NCI-H1417 treated with DMSO at 0.1 percent for 48 hours (cell line): ENCODE results near the gene SLC12A4.
A peak's percentile ranks its signal among the peaks of the same experiment; 100 is the strongest.
"Not testable (repeated sequence)": the region's sequence is repeated elsewhere in the genome, so short reads cannot be mapped to it uniquely, and the experiment has no call there.

Source experiments
- DNase-seq: peaks from one replicate; lab custom pipeline; 2025; lab: John Stamatoyannopoulos, UW

SLC12A4 gene

DNA sequence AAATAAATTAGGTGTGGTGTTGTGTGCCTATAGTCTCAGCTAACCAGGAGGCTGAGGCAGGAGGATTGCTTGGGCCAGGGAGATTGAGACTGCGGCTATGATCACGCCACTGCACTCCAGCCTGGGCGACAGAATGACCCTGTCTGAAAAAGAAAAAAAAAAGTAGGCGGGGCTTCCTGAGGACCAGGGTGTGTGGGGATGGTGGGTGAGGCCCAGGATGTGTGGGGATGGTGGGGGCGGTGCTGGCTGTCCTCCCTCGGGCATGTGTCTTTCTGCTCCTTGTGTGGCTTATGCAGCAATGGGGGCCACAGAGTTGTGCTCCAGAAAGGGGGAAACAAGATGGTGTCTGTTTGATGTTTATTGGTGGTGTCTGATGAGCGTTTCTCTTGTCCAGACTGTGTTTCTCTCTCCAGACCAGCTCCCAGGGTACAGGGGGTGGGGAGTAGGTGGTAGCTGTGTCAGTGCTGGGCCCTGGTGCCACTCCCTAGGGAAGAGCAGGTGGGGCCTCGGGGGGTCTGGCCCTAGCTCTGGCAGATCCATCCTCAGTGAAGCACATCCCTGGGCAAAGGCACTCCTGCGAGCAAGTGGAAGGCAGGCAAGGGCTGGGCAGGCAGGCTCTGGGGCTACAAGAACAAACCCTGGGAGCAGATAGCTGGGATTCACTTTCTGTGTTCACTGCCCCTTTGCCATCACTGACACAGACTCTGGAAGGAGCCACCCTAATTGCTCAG, 26.8 kb downstream of the SLC12A4 start:
- no peak for DNase-seq

DNA sequence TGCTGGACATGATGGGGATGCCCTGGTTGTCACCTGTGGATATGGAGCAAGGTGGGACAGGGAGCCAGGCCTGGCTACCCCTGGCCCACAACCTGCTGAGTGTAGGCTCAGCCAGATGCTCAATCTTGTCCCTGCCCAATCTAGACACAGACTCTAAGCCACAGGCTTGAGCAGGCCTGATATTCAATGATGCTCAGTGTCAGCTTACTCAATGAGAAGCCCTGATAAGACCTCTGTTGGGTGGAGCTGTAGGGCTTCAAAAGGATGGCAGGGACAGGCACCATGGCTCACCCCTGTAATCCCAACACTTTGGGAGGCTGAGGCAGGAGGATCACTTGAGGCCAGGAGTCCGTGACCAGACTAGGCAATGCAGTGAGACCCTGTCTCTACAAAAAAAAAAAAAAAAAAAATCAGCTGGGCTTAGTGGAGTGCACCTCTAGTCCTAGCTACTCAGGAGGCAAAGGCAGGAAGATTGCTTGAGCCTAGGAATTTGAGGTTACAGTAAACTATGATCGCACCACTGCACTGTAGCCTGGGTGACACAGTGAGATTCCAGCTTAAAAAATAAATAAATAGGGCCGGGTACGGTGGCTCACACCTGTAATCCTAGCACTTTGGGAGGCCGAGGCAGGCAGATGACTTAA, 27.9 kb downstream of the SLC12A4 start:
- DNase-seq = no peak

DNA sequence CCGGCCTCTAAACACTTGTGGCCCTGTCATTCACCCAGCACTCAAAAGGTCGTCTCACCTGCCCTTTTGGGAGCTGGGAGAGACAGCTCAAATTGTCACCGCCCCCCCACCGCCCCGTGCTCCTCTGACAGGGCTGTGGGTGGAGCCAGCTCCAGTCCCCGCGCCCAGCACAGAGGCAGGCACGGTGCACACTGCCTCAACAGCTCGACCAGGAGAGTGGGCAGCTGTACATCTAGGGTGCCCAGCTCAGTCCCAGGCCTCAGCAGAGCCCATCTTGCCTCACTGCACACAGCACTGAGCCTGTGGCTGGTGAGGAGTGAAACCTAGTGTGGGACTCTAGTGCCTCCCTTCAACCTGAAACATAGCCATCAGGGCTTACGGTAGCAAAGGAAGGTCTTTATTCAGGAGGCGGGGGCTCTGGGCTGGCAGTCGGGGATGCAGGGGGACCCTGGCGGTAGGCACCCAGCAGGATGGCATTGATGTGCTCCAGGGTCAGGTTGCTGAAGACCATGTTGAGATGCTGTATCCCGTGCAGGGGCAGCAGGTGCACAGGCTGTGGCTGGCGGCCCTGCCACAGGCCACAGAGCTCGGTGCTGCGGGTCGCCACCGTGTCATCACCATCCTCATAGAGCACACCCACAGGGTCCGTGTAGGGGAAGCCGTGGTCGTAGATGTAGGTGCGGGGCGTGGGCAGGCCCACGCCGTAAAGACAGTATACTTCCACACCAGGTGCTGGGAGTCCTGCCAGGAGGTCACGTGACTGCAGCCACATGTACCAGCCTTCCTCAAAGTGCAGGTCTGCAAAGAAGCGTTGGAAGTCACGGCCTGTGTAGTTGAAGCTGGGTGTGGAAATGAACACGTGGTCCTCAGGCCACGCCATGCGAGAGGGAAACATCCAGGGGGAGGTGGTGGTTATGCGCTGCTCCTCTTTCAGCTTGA, 28.7 kb downstream of the SLC12A4 start:
- DNase-seq = no peak

DNA sequence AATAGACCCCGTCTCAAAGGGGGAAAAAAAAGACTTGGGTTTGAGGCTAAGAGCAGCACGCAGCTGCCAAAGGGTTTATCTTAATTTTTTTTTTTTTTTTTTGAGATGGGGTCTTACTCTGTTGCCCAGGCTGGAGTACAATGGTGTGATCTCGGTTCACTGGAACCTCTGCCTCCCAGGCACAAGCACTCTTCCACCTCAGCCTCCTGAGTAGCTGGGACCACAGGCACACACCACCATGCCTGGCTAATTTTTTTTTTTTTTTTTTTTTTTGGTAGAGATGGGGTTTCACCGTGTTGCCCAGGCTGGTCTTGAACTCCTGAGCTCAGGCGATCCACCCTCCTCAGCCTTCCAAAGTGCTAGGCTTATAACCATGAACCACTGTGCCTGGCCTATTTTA, 30.7 kb downstream of the SLC12A4 start:
- DNase-seq = not testable (repeated sequence)

DNA sequence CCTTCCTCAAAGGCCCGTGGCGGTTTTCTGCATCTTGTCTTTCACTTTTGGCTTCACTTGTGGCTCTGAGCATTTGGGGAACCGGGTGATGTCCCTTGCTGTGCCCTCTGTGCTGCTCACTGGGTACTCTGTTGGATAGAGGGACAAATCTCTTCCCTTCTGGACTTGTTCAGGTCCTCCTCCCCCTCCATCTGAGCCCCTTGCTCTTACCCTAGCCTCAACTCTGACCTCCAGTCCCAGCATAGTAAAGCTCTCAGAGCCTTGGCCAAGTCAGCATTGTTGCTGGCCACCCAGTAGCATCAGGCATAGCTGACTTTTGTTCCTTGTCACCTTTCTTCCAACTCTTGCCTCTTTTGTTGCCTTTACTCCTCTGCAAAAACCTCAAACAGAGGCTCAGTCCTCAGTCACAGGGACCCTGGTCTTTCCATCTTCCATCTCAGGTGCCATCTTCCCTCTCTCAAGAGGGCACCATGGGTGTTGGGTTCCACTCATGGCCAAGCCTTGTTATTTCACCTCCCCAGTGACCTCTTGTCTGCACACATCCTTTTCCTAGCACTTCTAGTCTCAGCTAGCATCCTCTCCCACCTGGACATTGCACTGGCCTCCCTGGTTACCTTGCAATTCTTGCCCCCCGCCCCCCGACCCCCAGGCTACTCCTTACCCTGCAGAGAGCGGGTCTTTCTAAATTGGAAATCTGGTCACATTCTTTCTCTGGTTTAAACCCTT, 31.4 kb downstream of the SLC12A4 start:
- no peak for DNase-seq

DNA sequence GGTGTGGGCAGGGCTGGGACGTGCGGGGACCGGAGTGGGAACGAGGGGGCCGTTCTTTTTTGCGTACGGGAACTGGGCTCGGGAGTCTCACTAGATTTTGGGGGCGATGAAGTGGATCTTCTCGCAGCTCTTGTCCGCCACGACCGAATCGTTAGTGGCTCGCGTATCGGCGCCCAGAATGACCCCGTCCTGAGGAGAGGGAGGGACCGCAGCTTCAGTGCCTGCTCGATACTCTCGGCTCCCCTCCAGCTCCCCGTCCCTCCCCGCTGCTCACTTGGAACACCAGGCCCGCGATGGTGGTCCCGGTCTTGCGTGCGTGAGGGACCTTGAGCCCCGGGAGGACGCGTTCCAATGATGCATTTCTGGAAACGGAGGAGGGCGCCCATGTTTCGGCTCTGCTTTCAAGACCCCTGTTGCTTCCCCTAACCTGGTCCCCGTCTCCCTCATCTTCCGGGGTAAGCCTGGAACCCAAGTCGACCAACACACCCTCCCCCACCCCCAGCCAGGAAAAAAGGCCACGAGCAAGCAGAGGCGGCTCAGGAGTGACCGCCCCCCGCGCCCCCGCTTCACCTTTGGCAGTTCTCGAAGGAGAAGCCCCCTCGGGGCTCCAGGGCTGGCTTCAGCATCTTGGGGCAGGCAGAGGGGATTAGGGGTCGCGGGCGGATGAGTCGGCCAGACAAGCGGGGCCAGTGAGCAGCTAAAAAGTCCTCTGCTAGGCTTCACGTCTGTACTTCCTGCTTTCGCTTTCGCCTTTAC, 32.1 kb downstream of the SLC12A4 start, which contains the start of gene PSMB10:
PSMB10 (minus strand) TSS at position 727 of the 756 bp plus-strand sequence; CDS start at position 626, 101 bp downstream.
- DNase-seq = no peak

DNA sequence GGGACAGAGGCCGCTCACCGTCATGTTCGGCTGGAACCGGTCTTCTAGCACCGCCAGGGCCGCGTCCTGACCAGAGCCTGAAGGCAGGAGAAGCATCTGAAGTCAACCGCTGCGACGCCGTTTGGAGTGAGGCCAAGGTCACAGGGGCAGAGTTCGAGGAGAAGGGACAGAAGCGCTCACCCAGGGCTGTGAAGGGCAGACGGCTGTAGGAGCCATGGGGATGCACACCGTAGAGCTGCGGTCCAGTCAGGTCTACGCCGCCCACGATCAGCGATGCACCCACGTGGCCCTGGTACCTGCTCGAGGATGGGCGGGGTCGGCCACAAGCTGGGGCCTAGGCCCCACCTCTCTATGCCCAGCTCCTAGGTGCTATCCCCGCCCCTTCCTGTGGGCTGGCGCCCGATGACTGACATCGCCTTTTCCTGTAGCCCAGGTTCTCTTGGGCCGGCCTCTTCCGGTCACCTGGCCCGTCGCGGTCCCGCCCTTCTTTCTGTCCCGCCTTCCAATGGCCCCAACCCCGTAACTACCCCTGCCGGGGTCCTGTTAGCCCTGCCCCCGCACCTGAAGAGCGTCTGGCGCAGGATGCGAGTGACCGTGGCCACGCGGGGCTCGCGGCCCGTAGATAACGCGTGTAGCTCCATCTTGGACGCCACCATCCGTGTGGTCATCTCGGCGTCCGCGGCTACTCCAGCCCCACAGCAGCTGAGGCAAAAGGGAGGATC, 32.9 kb downstream of the SLC12A4 start:
- peak; percentile 82 for DNase-seq

DNA sequence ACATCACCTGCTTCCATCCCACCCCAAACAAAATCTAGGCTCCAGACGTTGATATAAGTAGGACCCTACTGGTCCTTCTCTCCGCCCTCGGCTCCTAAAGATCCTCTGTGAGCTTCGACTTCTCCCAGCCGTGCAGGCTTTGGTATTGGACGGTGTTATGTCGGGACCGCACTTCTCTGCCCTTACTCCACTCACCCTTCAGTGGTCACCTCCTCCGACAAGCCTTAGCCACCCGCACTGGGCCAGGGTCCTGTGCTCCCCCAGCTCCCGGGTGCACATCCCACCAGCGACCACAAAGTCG, 33.4 kb downstream of the SLC12A4 start:
- no peak for DNase-seq

DNA sequence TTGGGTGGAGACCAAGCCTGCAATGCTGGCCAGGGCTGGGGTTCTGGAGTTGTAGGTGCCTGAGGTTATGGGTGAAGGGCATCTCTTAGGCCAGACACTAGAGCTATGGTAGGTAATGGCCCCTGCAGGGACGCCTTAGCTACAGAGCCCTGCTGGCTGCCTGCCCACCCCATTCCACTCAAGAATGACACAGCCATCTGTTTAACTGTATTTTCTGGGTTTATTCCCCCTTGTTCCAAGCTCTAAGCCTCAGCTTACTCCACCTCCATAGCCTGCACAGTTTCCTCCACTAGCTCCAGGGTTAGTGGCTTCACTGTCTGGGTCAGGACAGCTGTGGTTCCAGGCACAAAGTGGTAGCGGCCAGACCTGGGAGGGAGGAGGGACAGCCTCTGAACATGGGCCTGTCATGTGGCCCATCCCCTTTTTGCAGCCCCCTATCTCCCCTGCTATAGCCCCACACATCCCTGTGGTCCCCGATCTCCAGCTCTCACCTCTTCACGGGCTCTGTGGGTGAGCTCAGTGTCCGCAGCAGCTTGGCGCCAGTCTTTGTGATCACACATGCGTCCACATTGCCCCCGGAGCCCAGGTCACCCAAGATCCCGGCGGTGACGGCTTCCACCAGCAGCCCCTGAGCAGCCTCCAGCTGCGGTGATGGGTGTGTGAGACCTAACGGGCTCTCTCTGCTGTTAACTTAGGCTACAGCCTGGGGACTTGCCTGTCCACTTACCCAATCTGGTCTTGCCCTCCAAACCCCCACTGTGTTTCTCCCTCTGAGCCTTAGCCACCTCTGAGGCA, 33.9 kb downstream of the SLC12A4 start:
- no peak for DNase-seq

DNA sequence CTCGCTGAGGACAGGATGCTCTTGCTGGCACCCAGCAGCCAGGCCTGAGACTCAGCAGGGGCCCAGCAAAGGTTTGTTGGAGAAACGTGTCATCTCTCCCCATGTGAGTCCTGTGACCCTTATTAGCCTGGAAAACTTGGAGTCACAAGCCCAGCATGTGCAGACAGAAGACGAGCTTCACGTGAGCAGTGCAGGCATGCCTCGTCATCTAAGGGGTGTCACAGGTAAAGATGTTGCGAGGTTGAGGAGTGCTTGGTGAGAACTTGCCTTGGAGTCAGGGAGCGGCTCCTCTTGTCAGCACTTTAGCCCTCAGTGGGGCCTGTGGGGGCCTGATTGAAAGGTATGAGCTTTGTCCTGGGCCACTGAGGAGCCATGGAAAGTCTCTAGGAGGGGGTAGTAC, 34.6 kb downstream of the SLC12A4 start:
- DNase-seq = no peak

DNA sequence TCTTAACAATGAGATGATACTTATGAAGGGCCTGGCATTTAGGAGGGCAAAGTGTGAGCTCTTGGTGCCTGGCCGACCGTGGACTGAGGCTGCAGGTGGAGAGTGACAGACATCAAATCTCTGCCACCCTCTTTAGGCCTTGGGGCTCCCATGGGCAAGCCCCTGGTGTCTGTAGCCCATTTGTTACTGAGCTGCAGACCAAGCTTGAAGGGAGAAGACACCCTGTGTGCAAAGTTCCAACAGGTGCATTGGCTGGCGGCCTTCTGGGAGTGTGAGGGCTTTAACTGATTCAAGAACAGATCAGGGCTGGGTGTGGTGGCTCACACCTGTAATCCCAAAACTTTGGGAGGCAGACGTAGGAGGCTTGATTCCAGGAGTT, 36.0 kb downstream of the SLC12A4 start:
- DNase-seq = no peak

DNA sequence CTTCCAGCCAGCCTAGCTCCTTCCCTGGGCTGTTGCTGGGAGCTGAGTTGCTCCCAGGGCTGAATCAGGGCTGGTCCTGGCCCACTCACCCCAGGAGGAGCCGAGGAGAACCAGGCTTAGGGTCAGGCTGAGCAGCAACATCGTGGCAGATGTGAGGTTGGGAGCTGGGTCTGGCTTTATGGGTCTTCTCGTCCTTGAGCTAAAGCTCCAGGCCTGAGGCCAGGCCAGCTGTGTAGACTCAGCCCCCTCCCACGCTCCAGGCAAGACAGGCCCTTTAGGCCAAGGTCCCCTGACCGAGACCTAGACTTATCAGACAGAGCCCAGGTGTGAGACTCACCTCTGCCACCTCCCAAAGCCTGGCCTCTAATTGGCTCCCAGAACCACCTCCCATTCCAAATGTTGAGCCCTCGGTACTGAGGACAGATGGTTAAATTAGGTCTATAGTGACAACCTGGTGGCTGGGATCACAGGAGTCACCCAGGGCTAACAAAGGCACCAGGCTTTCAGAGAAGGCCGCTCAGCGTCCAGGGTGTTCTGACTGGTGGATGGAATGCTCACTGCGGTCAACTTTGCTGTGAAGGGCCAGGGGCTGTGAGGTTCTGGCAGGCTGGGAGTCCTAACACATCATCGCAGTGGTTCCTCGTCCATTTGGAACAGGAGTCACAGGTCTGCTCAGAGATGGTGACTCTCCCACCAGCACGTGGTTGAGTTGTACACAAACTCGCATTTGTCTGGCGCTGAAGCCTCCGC, 36.5 kb downstream of the SLC12A4 start, which contains the start of gene CTRL:
CTRL (minus strand) TSS at position 151 of the 750 bp plus-strand sequence; CDS start at position 141, 10 bp downstream.
- no peak for DNase-seq

DNA sequence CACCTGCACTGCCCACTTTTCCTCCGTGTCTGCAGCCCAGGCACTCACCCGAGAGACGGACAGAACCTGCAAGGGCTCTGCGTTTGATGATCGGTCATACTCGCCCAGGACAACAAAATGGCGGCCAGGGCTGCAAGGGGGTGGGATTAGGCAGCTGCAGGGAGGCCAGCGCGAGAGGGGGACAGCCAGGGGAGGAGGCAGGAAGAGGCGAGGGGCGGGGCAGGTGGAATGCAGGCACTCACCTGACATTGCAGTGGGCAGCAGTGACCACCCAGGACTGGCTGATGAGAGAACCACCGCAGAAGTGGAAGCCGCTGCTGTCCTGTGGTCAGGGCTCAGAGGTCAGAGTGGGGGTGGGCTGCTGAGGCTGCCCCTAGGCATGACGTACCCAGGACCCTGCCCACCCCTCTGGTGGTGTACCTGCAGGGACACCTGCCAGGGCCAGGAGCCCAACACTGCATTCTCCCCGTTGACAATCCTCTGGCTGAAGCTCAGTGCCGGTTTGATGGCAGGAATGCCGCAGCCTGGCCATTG, 37.7 kb downstream of the SLC12A4 start:
- no peak for DNase-seq

DNA sequence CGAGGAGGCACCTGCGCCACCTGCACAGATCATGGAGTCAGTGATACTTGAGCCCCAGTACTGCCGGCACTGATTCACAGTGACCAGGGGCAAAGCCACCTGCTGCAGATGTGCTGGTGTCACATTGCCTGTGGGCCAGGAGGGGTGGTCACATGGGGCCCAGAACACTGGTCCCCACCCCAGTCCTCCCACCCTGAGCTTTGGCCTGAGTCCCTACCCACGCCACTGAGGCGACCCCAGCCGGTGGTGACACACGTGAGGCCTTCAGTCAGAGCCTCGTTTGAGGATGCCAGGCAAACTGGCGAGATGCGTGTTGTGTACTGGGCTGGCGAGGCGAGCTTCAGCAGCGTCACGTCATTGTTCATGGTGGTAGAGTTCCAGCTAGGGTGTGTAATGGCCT, 38.2 kb downstream of the SLC12A4 start:
- no peak for DNase-seq

DNA sequence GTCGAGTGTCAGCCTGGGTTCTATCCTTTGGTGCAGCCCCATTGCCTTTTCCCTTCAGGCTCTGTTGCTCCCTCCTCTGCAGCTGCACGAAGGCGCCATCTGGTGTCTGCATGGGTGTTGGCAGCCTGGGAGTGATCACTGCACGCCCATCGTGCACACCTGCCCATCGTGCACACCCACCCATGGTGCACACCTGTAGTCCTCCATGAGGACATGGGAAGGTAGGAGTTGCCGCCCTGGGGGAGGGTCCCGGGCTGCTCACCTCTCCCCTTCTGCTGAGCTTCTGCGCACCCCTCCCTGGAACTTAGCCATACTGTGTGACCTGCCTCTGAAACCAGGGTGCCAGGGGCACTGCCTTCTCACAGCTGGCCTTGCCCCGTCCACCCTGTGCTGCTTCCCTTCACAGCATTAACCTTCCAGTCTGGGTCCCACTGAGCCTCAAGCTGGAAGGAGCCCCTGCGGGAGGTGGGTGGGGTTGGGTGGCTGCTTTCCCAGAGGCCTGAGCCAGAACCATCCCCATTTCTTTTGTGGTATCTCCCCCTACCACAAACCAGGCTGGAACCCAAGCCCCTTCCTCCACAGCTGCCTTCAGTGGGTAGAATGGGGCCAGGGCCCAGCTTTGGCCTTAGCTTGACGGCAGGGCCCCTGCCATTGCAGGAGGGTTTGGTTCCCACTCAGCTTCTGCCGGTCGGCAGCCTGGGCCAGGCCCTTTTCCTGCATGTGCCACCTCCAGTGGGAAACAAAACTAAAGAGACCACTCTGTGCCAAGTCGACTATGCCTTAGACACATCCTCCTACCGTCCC, 39.7 kb downstream of the SLC12A4 start:
- DNase-seq = no peak

DNA sequence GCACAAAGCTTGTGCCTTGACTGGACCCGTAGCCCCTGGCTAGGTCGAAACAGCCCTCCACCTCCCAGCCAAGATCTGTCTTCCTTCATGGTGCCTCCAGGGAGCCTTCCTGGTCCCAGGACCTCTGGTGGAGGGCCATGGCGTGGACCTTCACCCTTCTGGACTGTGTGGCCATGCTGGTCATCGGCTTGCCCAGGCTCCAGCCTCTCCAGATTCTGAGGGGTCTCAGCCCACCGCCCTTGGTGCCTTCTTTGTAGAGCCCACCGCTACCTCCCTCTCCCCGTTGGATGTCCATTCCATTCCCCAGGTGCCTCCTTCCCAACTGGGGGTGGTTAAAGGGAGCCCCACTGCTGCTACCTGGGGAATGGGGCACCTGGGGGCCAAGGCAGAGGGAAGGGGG, 40.3 kb downstream of the SLC12A4 start:
- DNase-seq = no peak

DNA sequence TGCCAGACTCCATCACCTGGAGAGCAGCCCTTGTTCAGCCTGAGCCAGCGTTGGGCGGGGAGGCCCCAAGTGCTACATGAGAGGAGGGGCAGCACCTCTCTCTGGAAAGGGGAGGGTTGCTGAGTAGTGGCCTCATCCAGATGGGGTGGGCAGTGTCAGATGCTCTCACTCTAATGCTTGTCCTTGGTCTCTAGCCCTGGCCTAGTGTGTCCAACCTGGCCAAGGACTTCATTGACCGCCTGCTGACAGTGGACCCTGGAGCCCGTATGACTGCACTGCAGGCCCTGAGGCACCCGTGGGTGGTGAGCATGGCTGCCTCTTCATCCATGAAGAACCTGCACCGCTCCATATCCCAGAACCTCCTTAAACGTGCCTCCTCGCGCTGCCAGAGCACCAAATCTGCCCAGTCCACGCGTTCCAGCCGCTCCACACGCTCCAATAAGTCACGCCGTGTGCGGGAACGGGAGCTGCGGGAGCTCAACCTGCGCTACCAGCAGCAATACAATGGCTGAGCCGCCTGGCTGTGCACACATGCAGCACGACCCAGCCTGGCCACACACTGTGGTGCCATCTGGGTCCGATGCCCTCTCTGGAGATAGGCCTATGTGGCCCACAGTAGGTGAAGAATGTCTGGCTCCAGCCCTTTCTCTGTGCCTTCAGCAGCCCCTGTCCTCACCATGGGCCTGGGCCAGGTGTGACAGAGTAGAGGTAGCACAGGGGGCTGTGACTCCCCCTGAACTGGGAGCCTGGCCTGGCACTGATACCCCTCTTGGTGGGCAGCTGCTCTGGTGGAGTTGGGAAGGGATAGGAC, 41.1 kb downstream of the SLC12A4 start:
- DNase-seq = no peak
